Neural progenitor cell (in vitro differentiated cells): Measurements from ENCODE around the gene PGM5. TPM values are rescaled to one million over a fixed set of nuclear protein-coding genes. Genes with fewer than 3 reads are reported as not detected.

Experiments used
- DNase-seq: peaks from one replicate; pipeline ENCODE4 v3.0.0-alpha.2; 2016; ENCODE audit warnings: low spot score
- H2AFZ ChIP-seq: fragments of 200-600 bp; sonication (generic); replicated peaks from 2 replicates; pipeline ENCODE4 v1.6.1; 2016; ENCODE audit warnings: antibody characterized with exemption
- H3F3A ChIP-seq: fragments of 200-600 bp; sonication (generic); 2 replicates; pipeline ENCODE4 v1.6.1; 2016; ENCODE audit warnings: antibody characterized with exemption, low read depth
- H3K27ac ChIP-seq: fragments of 200-600 bp; sonication (generic); 2 replicates; pipeline ENCODE4 v1.5.1; 2016; ENCODE audit warnings: mild to moderate bottlenecking
- H3K27me3 ChIP-seq: fragments of 200-600 bp; sonication (generic); 2 replicates; pipeline ENCODE4 v1.6.1; 2016; ENCODE audit warnings: mild to moderate bottlenecking, moderate library complexity
- H3K36me3 ChIP-seq: fragments of 200-600 bp; sonication (generic); 2 replicates; pipeline ENCODE4 v1.5.1; 2016
- H3K4me1 ChIP-seq: fragments of 200-600 bp; sonication (generic); 2 replicates; pipeline ENCODE4 v1.6.1; 2016; ENCODE audit warnings: mixed run types
- H3K4me2 ChIP-seq: fragments of 200-600 bp; sonication (generic); 2 replicates; pipeline ENCODE4 v1.6.1; 2016
- H3K4me3 ChIP-seq: fragments of 200-600 bp; sonication (generic); 2 replicates; pipeline ENCODE4 v1.5.1; 2016
- H3K79me2 ChIP-seq: fragments of 200-600 bp; sonication (generic); 2 replicates; pipeline ENCODE4 v1.6.1; 2016; ENCODE audit warnings: low read depth
- H3K9ac ChIP-seq: fragments of 200-600 bp; sonication (generic); 2 replicates; pipeline ENCODE4 v1.6.1; 2016
- H3K9me3 ChIP-seq: fragments of 200-600 bp; sonication (generic); 2 replicates; pipeline ENCODE4 v1.5.1; 2016; ENCODE audit warnings: low read depth
- H4K20me1 ChIP-seq: fragments of 200-600 bp; sonication (generic); 2 replicates; pipeline ENCODE4 v1.6.1; 2016; ENCODE audit warnings: low read depth
- H3K27ac Mint-ChIP-seq: 3 replicates; pipeline ENCODE4 v1.8.0; 2021; ENCODE audit warnings: mixed read lengths
- H3K27me3 Mint-ChIP-seq: 2 replicates; pipeline ENCODE4 v1.8.0; 2022; ENCODE audit warnings: low read depth, mild to moderate bottlenecking, inconsistent platforms, moderate library complexity, mixed read lengths; ENCODE audit not compliant: insufficient read depth
- H3K36me3 Mint-ChIP-seq: 3 replicates; pipeline ENCODE4 v1.8.0; 2021; ENCODE audit warnings: mixed read lengths
- H3K4me1 Mint-ChIP-seq: 3 replicates; pipeline ENCODE4 v1.8.0; 2021; ENCODE audit warnings: mixed read lengths
- H3K4me3 Mint-ChIP-seq: 3 replicates; pipeline ENCODE4 v1.8.0; 2021; ENCODE audit warnings: mild to moderate bottlenecking, moderate library complexity, mixed read lengths
- H3K9me3 Mint-ChIP-seq: 3 replicates; pipeline ENCODE4 v1.8.0; 2020; ENCODE audit warnings: mixed read lengths
- CTCF ChIP-seq: fragments of 200-600 bp; sonication (generic); IDR thresholded peaks from 2 replicates; pipeline ENCODE4 v1.5.1; 2017; ENCODE audit warnings: antibody characterized with exemption, mild to moderate bottlenecking
- EZH2 ChIP-seq: fragments of 200-600 bp; sonication (generic); IDR thresholded peaks from 2 replicates; pipeline ENCODE4 v1.6.1; 2017; ENCODE audit warnings: antibody characterized with exemption, mild to moderate bottlenecking, moderate library complexity
- EZH2phosphoT487 ChIP-seq: fragments of 200-600 bp; sonication (generic); IDR thresholded peaks from 2 replicates; pipeline ENCODE4 v1.6.1; 2017; ENCODE audit warnings: antibody characterized with exemption
- total RNA-seq: library from RNA; depleted of rRNA; stranded (reverse); fragments of >200 nt; gene quantifications from 2 replicates; pipeline ENCODE4 v1.2.3, GENCODE V29; 2015; ENCODE audit warnings: low replicate concordance

PGM5 gene
- total RNA-seq, 1 donor from 2014 or later: 2.0 TPM

GRCh38 chr9:68455451-68455850, 99.0 kb downstream of the PGM5 start:
- Histone ChIP-seq H3K9ac (no peak overlapping the region), H3F3A (no peaks in the 10 kb centered on the region), H3K4me3 (no peak overlapping the region), H4K20me1 (no peaks in the 10 kb centered on the region), H2AFZ (no peak overlapping the region), H3K27ac (no peak overlapping the region), H3K4me1 (no peaks in the 10 kb centered on the region), H3K36me3 (no peaks in the 10 kb centered on the region), H3K79me2 (no peaks in the 10 kb centered on the region), H3K9me3 (no peaks in the 10 kb centered on the region), H3K4me2 (no peak overlapping the region), H3K27me3 (peaks cover 92% of the 10 kb centered on the region)
- no peaks in the 10 kb centered on the region for H3K36me3 Mint-ChIP-seq
- H3K27me3 Mint-ChIP-seq: peaks cover 2% of the 10 kb centered on the region
- H3K4me3 Mint-ChIP-seq: no peak overlapping the region
- TF ChIP-seq EZH2phosphoT487: no peak
- TF ChIP-seq CTCF: no peak
- TF ChIP-seq EZH2: no peak
- H3K27ac Mint-ChIP-seq: no peak overlapping the region
- no peaks in the 10 kb centered on the region for H3K4me1 Mint-ChIP-seq
- no peaks in the 10 kb centered on the region for H3K9me3 Mint-ChIP-seq
- DNase-seq: no peak

- no peak overlapping the region for H3K4me3 ChIP-seq
- Mint-ChIP-seq H3K27ac (no peak overlapping the region), H3K4me3 (no peak overlapping the region), H3K4me1 (no peaks in the 10 kb centered on the region), H3K9me3 (no peaks in the 10 kb centered on the region), H3K36me3 (no peaks in the 10 kb centered on the region), H3K27me3 (no peaks in the 10 kb centered on the region)
- H3K9ac ChIP-seq: no peak overlapping the region
- no peak overlapping the region for H3K27ac ChIP-seq
- no peaks in the 10 kb centered on the region for H3K9me3 ChIP-seq
- no peaks in the 10 kb centered on the region for H3K79me2 ChIP-seq
- H3F3A ChIP-seq: no peaks in the 10 kb centered on the region
- H4K20me1 ChIP-seq: no peaks in the 10 kb centered on the region
- TF ChIP-seq CTCF (no peak), EZH2 (no peak), EZH2phosphoT487 (no peak)
- peaks cover 92% of the 10 kb centered on the region for H3K27me3 ChIP-seq
- no peak for DNase-seq
- H3K4me2 ChIP-seq: no peak overlapping the region
- H2AFZ ChIP-seq: no peak overlapping the region
- H3K36me3 ChIP-seq: no peaks in the 10 kb centered on the region
- no peaks in the 10 kb centered on the region for H3K4me1 ChIP-seq
These were observed 101.4 kb downstream of the PGM5 start for GRCh38 chr9:68457803-68458202.

- Histone ChIP-seq H3K36me3 (no peaks in the 10 kb centered on the region), H3F3A (no peaks in the 10 kb centered on the region), H3K9me3 (no peaks in the 10 kb centered on the region), H3K27me3 (peaks cover 92% of the 10 kb centered on the region), H3K79me2 (no peaks in the 10 kb centered on the region), H3K4me2 (no peak overlapping the region), H3K27ac (no peak overlapping the region), H3K9ac (no peak overlapping the region), H3K4me3 (no peak overlapping the region), H3K4me1 (no peaks in the 10 kb centered on the region), H4K20me1 (no peaks in the 10 kb centered on the region), H2AFZ (no peak overlapping the region)
- Mint-ChIP-seq H3K36me3 (no peaks in the 10 kb centered on the region), H3K9me3 (no peaks in the 10 kb centered on the region), H3K27ac (no peak overlapping the region), H3K4me1 (no peaks in the 10 kb centered on the region), H3K27me3 (no peaks in the 10 kb centered on the region), H3K4me3 (no peak overlapping the region)
- TF ChIP-seq EZH2phosphoT487: no peak
- no peak for TF ChIP-seq CTCF
- no peak for TF ChIP-seq EZH2
- no peak for DNase-seq
These were observed 102.5 kb downstream of the PGM5 start for GRCh38 chr9:68458918-68459317.
